Muscle of leg (tissue), 11 donors: ENCODE data around the gene ELAVL3. TPM values are rescaled to one million over a fixed set of nuclear protein-coding genes. Genes with fewer than 3 reads are reported as not detected.

ENCODE experiments used
- DNase-seq: peaks from one replicate; pipeline ENCODE4 v3.0.0; 2013
- H3K27ac ChIP-seq: one replicate; pipeline ENCODE4 v1.5.1; 2013; ENCODE audit warnings: mild to moderate bottlenecking, low read length, control low read depth
- H3K27me3 ChIP-seq: one replicate; pipeline ENCODE4 v1.6.1; 2013; ENCODE audit warnings: low read length; ENCODE audit not compliant: control insufficient read depth, insufficient read depth
- H3K36me3 ChIP-seq: one replicate; pipeline ENCODE4 v1.6.1; 2013; ENCODE audit warnings: low read length; ENCODE audit not compliant: control insufficient read depth, insufficient read depth
- H3K4me1 ChIP-seq: one replicate; pipeline ENCODE4 v1.6.1; 2013; ENCODE audit warnings: low read length; ENCODE audit not compliant: control insufficient read depth, insufficient read depth
- H3K4me3 ChIP-seq: one replicate; pipeline ENCODE4 v1.5.1; 2013; ENCODE audit warnings: low read length, control low read depth
- H3K9me3 ChIP-seq: replicated peaks from 2 replicates; pipeline ENCODE4 v1.6.1; 2013; ENCODE audit warnings: low read depth, low read length; ENCODE audit not compliant: control insufficient read depth
- WGBS: methylation state at CpG from one replicate; pipeline ENCODE4 v1.1.5; 2013; ENCODE audit warnings: missing lambda C conversion rate; ENCODE audit not compliant: insufficient coverage; 5-methylcytosine and 5-hydroxymethylcytosine counted together
- polyA plus RNA-seq, 8 donors: library from polyadenylated mRNA; unstranded; fragments of 120-200 nt; gene quantifications; one replicate each; pipeline versions ENCODE4 v1.2.1 to v1.2.3, GENCODE V29; 2013; ENCODE audit warnings: inconsistent platforms in 1 of 8, low replicate concordance in 1 of 8; ENCODE audit not compliant: insufficient read length in 8 of 8, insufficient read depth in 1 of 8
- total RNA-seq: library from RNA; stranded (reverse); fragments of 120-200 nt; gene quantifications from one replicate; pipeline ENCODE4 v1.2.4, GENCODE V29; 2013

Gene ELAVL3
- total and polyA plus RNA-seq, 9 donors: 0.05 to 0.16 (median 0.09) TPM; not detected in 2

GRCh38 chr19:11489378-11489777 lies 8.5 kb upstream of the ELAVL3 start:
- no peak overlapping the region for H3K4me3 ChIP-seq
- no peaks in the 10 kb centered on the region for H3K9me3 ChIP-seq
- H3K4me1 ChIP-seq: no peaks in the 10 kb centered on the region
- no peaks in the 10 kb centered on the region for H3K27me3 ChIP-seq
- peaks cover 25% of the 10 kb centered on the region for H3K36me3 ChIP-seq
- WGBS: 89% methylated on average over 5 of the region's 7 CpGs
- no peak for DNase-seq
- no peak overlapping the region for H3K27ac ChIP-seq

GRCh38 chr19:11486661-11487503 lies 6.0 kb upstream of the ELAVL3 start:
- 93% methylated on average over 44 of the region's 45 CpGs for WGBS
- Histone ChIP-seq H3K4me3 (no peak overlapping the region), H3K27ac (no peak overlapping the region), H3K9me3 (no peaks in the 10 kb centered on the region), H3K27me3 (peaks cover 14% of the 10 kb centered on the region), H3K36me3 (peaks cover 21% of the 10 kb centered on the region), H3K4me1 (peaks cover 13% of the 10 kb centered on the region)
- DNase-seq: no peak

- H3K4me3 ChIP-seq: no peak overlapping the region
- 90% methylated on average over 13 of the region's 13 CpGs for WGBS
- H3K36me3 ChIP-seq: peaks cover 17% of the 10 kb centered on the region
- H3K4me1 ChIP-seq: peaks cover 17% of the 10 kb centered on the region
- no peaks in the 10 kb centered on the region for H3K9me3 ChIP-seq
- H3K27me3 ChIP-seq: peaks cover 29% of the 10 kb centered on the region
- no peak for DNase-seq
- H3K27ac ChIP-seq: no peak overlapping the region
Measured at GRCh38 chr19:11485245-11485837, 4.5 kb upstream of the ELAVL3 start.

DNA sequence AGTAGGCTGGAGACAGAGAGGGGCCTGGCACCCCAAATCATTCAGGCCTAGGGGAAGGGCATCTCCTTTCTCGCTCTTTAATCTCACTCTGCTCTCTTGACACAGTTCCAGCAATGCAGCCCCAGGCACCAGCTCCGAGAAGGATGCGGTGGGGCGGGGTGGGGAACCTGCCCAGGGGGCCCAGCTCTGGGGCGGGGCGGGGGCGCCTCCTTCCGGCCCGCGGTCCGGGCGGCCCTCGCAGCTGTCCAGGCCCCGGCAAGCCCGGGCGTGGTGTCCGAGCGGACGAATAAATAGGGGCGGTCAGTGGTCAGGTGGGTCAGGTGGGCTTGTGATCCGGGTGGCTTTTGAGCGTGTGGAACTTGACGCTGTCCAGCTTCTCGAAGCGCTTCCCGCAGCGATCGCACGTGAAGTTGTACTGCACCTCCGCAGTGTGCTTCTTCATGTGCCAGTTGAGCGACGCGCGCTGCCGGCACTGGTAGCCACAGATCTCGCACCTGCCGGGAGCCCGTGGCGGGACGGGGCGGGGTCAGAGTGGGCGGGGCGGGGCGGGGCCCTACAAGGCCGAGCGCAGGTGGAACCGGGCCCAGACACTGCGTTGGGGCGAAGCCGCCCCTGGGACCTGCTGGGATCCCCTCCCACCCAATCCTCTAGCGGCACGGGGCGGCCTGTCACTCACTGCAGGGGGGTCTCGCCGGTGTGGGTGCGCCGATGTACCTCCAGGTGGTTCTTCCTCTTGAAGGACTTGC lies 2.7 kb upstream of the ELAVL3 start:
- 48% methylated on average over 44 of the region's 57 CpGs for WGBS
- Histone ChIP-seq H3K27me3 (peaks cover 46% of the 10 kb centered on the region), H3K4me3 (no peak overlapping the region), H3K27ac (no peak overlapping the region), H3K9me3 (no peaks in the 10 kb centered on the region), H3K36me3 (peaks cover 17% of the 10 kb centered on the region), H3K4me1 (peaks cover 25% of the 10 kb centered on the region)
- no peak for DNase-seq

DNA sequence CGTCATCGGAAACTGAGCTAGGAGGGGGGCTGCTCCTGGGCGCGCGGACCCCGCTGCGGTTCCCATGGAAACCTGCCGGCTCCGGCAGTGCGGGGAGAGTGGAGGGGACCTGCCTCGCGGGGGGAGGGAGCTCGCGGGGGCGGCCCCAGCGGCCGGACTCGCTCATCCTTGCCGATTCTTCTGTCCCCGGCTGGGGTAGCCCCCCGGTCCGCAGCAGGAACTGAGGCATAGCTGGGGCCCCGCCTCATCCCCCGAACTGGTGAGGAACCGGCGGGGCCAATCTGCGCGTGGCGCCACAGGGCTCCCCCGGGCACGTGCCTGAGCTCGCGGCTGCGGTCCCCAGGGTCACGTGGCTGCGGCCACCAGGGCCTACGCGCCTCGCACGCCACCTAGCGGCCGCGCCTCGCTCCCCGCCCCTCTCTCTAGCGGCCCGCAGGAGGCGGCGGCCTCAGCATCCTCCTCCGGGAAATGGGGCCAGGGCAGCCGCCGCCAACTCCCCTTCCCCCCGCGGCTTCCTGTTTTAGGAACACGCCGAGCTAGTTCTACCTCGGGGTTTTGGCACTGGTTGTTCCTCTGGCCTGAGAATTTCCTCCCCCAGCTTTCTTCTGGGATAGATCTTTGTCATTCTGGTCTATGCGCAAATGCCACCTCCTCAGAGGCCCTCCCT lies 1.7 kb upstream of the ELAVL3 start:
- peaks cover 56% of the 10 kb centered on the region for H3K27me3 ChIP-seq
- H3K4me3 ChIP-seq: peak overlapping the region; percentile 26
- no peaks in the 10 kb centered on the region for H3K9me3 ChIP-seq
- peak; percentile 80 for DNase-seq
- peaks cover 17% of the 10 kb centered on the region for H3K36me3 ChIP-seq
- no peak overlapping the region for H3K27ac ChIP-seq
- WGBS: under 1% methylated on average over 58 of the region's 58 CpGs
- peaks cover 25% of the 10 kb centered on the region for H3K4me1 ChIP-seq

DNA sequence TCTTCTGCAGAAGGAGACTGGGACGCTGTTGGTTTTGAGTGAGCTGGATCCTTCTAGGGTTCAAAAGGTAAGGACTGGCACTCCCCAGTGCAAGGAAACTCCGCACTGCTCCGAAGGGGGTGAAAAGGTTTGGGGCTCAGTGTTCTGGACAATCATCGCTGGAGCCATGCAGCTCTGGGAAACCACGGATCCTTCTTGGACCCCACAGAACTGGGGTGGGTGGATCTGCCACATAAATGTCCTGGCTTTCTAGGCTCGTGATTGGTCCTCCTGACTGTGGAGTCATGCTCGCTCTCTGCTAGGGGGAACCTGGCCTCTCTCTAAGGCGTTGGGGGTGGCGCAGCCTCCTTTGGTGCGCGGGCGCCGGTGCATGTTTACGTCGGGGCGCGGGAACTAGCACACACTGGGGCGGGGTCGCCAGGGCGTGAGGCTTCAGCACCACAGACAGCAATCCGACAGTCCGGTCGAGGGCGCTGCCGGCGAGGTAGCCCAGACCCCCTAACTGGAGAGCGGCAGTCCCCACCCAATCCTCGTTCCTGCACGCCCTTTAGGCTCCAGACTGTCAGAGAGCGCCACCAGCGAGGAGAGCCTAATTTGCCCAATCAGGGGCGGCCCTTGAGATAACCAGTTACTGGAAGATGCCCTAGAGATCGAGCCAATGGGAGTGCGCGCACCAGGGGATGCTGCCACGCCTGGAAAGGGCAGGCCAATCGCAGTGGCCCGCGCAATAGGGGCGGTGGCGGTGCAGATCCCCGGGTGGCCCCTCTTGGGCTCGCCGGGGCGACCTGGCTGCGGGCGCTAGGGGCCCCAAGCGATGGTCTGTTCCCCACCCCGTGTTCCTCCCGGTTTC lies 913 bp upstream of the ELAVL3 start:
- peaks cover 11% of the 10 kb centered on the region for H3K36me3 ChIP-seq
- peak overlapping the region; percentile 26 for H3K4me3 ChIP-seq
- H3K4me1 ChIP-seq: peaks cover 25% of the 10 kb centered on the region
- peaks cover 59% of the 10 kb centered on the region for H3K27me3 ChIP-seq
- H3K9me3 ChIP-seq: no peaks in the 10 kb centered on the region
- no peak overlapping the region for H3K27ac ChIP-seq
- WGBS: 4% methylated on average over 49 of the region's 50 CpGs
- DNase-seq: peak; percentile 70

DNA sequence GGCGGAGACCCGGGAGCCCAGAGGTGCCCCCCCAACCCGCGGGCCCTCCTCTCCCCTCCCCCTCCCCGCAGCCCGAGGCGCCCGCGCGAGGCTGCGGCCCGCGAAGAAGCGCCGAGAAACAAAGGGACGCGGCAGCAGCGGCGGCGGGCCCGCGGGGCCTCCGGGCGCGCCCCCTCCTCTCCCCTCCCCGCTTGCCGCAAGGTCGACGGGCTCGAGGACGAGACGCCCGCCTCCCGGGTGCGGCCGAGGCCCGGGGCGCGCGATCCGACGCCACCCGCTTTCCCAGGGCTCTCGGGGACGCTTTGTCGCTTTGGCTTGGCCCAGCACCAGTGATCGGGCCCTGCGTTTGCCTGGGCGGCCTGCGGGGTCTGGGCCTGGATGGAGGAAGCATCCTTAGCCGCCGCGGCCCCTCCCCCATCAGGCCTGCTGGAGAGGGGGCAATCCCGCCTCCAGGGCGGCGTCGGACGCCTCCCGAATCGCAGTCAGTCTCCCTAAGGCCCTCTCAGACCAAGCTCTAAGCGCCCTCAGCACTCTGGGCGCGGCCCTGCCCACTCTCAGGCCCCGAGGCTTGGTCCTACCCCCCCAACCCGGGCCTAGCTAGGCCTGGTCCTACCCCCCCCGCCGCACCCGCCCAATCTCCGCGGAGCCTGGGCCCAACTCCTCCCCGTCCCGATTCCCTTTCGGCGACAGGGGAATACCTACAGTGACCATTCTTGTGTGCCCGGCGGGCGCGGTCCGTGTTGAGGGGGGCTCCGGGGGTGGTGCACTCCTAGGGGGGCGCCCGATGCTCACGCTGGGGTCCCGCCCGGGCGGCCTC lies 740 bp downstream of the ELAVL3 start:
- no peak for DNase-seq
- H3K27me3 ChIP-seq: peaks cover 64% of the 10 kb centered on the region
- no peak overlapping the region for H3K27ac ChIP-seq
- 4% methylated on average over 80 of the region's 86 CpGs for WGBS
- H3K9me3 ChIP-seq: no peaks in the 10 kb centered on the region
- H3K36me3 ChIP-seq: peaks cover 4% of the 10 kb centered on the region
- H3K4me1 ChIP-seq: peaks cover 25% of the 10 kb centered on the region
- no peak overlapping the region for H3K4me3 ChIP-seq

GRCh38 chr19:11479090-11479897 lies 1.6 kb downstream of the ELAVL3 start:
- Histone ChIP-seq H3K4me1 (peaks cover 25% of the 10 kb centered on the region), H3K27me3 (peaks cover 64% of the 10 kb centered on the region), H3K36me3 (peaks cover 4% of the 10 kb centered on the region), H3K27ac (no peak overlapping the region), H3K4me3 (no peak overlapping the region), H3K9me3 (no peaks in the 10 kb centered on the region)
- DNase-seq: no peak
- 9% methylated on average over 59 of the region's 62 CpGs for WGBS
